GM21723 (cell line): ENCODE results near the gene ALKBH2.

ENCODE experiments used
- ATAC-seq: cut with Tn5 transposase; IDR thresholded peaks from one replicate; pipeline ENCODE4 v1.9.1; 2021; ENCODE audit warnings: mild to moderate bottlenecking, moderate library complexity; ENCODE audit not compliant: unreplicated experiment

ALKBH2 gene

GRCh38 chr12:109114644-109115043 lies 21.4 kb upstream of the ALKBH2 start:
- ATAC-seq, result no peak

- no peak for ATAC-seq
These were observed 20.5 kb upstream of the ALKBH2 start for GRCh38 chr12:109113661-109114321.

GRCh38 chr12:109112720-109113465 lies 19.6 kb upstream of the ALKBH2 start:
- ATAC-seq, result no peak

GRCh38 chr12:109110988-109111495 lies 17.8 kb upstream of the ALKBH2 start:
- ATAC-seq, result peak; percentile 83

GRCh38 chr12:109109746-109110350 lies 16.6 kb upstream of the ALKBH2 start:
- ATAC-seq, result no peak

- ATAC-seq, result no peak
These were observed 11.9 kb upstream of the ALKBH2 start for GRCh38 chr12:109105176-109105575.

GRCh38 chr12:109102491-109102890 lies 9.2 kb upstream of the ALKBH2 start:
- no peak for ATAC-seq

- ATAC-seq, result no peak
These were observed 7.5 kb upstream of the ALKBH2 start for GRCh38 chr12:109100741-109101140.

- no peak for ATAC-seq
These were observed 6.3 kb upstream of the ALKBH2 start for GRCh38 chr12:109099431-109100020.

- ATAC-seq, result no peak
These were observed 5.4 kb upstream of the ALKBH2 start for GRCh38 chr12:109098651-109099050.

GRCh38 chr12:109098183-109098604 lies 4.9 kb upstream of the ALKBH2 start:
- peak; percentile 41 for ATAC-seq

- ATAC-seq, result peak; percentile 86
These were observed 4.3 kb upstream of the ALKBH2 start, which contains the start of gene UNG for GRCh38 chr12:109097435-109098182. Gene UNG (plus strand): TSS chr12:109097597. CDS start chr12:109097680, 83 bp downstream.

- ATAC-seq, result no peak
These were observed 3.8 kb upstream of the ALKBH2 start for GRCh38 chr12:109097140-109097434.

- no peak for ATAC-seq
These were observed 713 bp downstream of the ALKBH2 start for GRCh38 chr12:109092497-109093021.

GRCh38 chr12:109089683-109090082 lies 3.6 kb downstream of the ALKBH2 start:
- no peak for ATAC-seq

- no peak for ATAC-seq
These were observed 4.5 kb downstream of the ALKBH2 start for GRCh38 chr12:109088818-109089217.

GRCh38 chr12:109087250-109087649 lies 6.0 kb downstream of the ALKBH2 start:
- no peak for ATAC-seq

GRCh38 chr12:109085590-109085989 lies 7.7 kb downstream of the ALKBH2 start:
- no peak for ATAC-seq

GRCh38 chr12:109084425-109084824 lies 8.8 kb downstream of the ALKBH2 start:
- no peak for ATAC-seq

GRCh38 chr12:109082751-109083150 lies 10.5 kb downstream of the ALKBH2 start:
- no peak for ATAC-seq

GRCh38 chr12:109074866-109075265 lies 18.4 kb downstream of the ALKBH2 start:
- no peak for ATAC-seq
